Erythroblast (primary cell): ENCODE results near the gene MOV10L1.

Experiments
- GATA1 ChIP-seq: IDR thresholded peaks from 2 replicates; pipeline ENCODE4 v1.6.1; 2011; ENCODE audit warnings: low read depth, mild to moderate bottlenecking, control low read depth, low read length, moderate library complexity
- POLR2A ChIP-seq: IDR thresholded peaks from 2 replicates; pipeline ENCODE4 v1.6.1; 2011; ENCODE audit warnings: mild to moderate bottlenecking, low read length

GRCh38 chr22:50047346-50047745 is 42.5 kb upstream of the MOV10L1 start:
- no peak for TF ChIP-seq POLR2A
- no peak for TF ChIP-seq GATA1
